Activated naive CD4-positive, alpha-beta T cell (primary cell): Measurements from ENCODE around the gene SMARCA1.
A peak's percentile ranks its signal among the peaks of the same experiment; 100 is the strongest.
"Not testable (repeated sequence)": the region's sequence is repeated elsewhere in the genome, so short reads cannot be mapped to it uniquely, and the experiment has no call there.

Experiments
- DNase-seq, 4 experiments: peaks; one replicate each; lab custom pipeline; 2025; lab: John Stamatoyannopoulos, UW

Gene SMARCA1, protein sequence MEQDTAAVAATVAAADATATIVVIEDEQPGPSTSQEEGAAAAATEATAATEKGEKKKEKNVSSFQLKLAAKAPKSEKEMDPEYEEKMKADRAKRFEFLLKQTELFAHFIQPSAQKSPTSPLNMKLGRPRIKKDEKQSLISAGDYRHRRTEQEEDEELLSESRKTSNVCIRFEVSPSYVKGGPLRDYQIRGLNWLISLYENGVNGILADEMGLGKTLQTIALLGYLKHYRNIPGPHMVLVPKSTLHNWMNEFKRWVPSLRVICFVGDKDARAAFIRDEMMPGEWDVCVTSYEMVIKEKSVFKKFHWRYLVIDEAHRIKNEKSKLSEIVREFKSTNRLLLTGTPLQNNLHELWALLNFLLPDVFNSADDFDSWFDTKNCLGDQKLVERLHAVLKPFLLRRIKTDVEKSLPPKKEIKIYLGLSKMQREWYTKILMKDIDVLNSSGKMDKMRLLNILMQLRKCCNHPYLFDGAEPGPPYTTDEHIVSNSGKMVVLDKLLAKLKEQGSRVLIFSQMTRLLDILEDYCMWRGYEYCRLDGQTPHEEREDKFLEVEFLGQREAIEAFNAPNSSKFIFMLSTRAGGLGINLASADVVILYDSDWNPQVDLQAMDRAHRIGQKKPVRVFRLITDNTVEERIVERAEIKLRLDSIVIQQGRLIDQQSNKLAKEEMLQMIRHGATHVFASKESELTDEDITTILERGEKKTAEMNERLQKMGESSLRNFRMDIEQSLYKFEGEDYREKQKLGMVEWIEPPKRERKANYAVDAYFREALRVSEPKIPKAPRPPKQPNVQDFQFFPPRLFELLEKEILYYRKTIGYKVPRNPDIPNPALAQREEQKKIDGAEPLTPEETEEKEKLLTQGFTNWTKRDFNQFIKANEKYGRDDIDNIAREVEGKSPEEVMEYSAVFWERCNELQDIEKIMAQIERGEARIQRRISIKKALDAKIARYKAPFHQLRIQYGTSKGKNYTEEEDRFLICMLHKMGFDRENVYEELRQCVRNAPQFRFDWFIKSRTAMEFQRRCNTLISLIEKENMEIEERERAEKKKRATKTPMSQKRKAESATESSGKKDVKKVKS

DNA sequence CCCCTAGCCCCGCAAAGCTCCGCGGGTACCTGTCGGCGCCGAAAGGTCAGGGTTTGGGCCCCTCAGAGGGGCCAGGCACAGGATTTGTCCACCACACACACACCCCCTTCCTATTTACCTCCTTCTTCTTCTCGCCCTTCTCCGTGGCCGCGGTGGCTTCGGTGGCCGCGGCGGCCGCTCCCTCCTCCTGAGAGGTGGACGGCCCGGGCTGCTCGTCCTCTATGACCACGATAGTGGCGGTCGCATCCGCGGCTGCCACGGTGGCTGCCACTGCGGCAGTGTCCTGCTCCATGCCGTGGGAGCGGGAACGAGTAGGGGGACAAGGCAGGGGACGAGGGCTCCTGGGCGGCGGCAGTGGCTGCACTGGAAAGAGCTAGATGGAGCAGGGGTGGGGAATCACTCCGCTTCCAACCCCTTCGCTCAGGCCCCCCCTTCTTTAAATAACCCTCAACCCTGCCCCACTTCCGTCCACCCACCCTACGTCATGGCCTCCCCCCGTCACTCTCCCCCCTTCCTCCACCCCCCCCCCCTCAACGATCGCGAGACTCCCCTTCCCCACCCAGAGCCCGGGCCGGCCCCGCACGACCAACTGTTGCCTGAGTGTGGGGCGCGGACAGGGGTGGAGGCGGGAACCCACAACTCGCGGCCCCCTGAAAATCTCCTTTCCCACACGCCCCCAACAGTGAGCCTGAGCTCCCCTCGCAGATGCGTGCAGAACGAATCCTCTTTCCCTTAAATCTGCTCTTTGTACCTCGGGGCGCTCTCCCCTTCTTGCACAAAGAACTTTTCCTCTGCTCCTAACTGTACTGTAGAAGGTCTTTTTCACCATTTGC lies at the start of gene SMARCA1:
SMARCA1 (minus strand) TSS at position 412 of the 833 bp plus-strand sequence; CDS start at position 292, 120 bp downstream.
- peak in 1 of 4 experiments; percentile 9 for DNase-seq

DNA sequence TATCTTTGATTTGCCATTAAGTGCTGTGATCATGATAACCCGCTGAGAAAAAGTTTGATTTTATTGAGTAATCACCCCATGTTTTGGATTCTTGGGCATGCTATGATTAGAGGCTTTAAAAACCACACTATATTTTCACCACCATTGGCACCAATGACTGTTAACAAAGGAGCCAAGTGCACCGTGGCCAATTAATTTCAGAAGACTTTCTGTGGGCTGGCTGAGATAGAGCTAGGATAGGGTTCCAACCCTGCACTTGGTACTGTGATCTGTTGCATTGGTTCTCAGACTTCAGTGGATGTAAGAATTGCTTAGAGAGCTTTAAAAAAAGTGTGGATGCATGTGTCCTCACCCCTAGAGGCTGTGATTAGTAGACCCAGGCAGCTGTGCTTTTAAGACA lies 49.1 kb upstream of the SMARCA1 start:
- no peak for DNase-seq

DNA sequence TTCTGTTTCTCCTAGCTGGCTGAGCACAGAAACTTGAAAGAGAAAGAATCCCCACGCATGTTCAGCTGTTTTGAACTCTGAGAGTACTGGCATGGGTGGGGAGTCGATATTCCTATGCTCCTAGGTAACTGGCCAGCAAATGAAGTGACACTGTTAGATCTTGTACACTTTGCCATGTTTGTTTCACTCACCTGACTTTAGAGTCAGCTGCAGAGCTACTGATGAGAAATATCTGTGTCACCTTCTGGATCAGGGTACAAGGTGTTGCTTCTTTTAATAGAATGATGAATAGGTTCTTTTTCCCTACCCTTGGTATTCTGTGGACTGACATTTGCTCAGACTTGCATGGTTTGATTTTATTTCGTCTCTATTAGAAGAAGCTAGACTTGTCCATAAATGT lies 45.1 kb upstream of the SMARCA1 start:
- no peak for DNase-seq

DNA sequence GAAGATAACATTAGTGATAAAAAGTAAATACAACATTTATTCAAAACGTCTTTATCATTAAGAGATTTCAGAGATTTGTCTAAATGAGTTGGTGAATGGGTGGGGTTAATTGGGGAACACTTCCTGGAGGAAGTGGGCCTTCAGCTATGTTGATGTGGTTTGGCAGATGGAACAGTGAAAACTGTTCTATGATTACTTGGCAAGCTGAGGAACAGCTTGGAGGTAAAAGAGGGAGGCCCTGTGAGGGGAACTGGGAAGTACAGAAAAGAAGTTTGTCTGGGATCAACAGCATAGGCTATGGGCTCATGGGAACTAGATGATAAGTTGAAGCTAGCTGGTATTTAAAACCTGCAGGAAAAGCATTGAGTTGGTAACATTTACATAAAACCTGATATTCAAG lies 42.8 kb upstream of the SMARCA1 start:
- no peak for DNase-seq

DNA sequence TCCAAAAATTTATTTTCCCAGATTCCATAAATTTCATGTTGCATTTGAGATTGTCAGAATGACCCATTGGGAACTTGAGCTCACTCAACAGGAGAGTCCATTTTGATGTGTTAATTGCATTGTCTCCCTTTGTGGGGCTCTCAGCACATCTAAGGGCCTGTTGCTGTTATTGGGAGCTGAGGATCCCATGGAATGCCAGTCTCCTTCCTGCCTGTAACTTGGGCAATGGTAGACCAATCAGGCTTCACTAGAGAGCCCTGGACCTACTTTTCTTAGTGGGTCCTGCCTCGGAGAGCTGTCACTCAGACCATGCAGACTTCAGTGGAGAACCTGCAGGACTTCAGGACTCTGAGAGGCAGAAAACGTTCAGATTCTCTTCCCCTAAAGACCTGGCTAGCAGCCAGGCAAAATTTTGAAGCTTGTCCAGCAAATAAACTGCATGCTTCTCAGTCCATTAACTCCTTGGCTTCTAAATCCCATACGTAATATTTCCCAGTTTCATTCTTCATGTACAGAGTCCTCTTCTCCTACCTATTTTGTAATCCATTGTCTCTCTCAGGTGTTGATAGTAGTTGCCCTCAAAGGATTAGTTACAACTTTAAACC lies 41.9 kb upstream of the SMARCA1 start:
- DNase-seq = no peak

DNA sequence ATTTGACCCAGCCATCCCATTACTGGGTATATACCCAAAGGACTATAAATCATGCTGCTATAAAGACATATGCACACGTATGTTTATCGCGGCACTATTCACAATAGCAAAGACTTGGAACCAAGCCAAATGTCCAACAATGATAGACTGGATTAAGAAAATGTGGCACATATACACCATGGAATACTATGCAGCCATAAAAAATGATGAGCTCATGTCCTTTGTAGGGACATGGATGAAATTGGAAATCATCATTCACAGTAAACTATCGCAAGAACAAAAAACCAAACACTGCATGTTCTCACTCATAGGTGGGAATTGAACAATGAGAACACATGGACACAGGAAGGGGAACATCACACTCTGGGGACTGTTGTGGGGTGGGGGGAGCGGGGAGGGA lies 41.1 kb upstream of the SMARCA1 start:
- not testable (repeated sequence) for DNase-seq

DNA sequence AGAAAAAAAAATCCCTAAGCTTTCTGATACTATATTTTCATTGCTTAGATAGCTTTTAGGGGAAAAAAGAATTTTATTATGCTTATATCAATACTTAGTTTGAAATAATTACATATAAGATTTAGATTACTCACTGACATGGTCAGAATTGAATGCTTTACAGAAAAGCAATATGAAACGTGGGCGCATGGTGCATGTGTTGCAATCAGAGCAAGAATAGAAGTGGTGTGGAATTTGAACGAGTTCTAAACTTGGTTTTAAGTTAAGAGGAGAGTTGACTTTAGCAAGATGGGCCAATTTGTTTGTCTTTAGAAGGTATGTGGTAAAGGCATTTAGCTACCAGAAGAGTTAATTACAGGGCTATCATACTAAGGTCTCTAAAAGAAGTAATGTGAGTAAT lies 38.2 kb upstream of the SMARCA1 start:
- no peak for DNase-seq

DNA sequence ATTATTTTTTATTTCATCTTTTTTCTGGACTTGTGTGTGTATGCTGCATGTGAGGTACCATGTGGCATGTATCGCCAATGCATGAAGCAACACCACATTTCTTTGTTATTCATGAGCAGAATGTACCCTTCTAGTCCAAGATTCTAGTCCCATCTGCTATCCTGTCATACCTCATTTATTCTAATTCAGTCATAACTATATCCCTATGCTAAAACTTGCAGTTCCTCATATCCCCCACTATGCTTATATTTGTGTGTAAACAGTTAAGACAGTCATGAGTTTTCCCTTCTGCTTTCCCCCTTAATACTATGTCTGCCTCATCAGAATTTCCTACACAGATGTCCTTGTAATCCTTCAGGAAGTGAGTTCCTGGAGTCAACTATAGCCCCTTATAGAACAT lies 36.5 kb upstream of the SMARCA1 start:
- no peak for DNase-seq

DNA sequence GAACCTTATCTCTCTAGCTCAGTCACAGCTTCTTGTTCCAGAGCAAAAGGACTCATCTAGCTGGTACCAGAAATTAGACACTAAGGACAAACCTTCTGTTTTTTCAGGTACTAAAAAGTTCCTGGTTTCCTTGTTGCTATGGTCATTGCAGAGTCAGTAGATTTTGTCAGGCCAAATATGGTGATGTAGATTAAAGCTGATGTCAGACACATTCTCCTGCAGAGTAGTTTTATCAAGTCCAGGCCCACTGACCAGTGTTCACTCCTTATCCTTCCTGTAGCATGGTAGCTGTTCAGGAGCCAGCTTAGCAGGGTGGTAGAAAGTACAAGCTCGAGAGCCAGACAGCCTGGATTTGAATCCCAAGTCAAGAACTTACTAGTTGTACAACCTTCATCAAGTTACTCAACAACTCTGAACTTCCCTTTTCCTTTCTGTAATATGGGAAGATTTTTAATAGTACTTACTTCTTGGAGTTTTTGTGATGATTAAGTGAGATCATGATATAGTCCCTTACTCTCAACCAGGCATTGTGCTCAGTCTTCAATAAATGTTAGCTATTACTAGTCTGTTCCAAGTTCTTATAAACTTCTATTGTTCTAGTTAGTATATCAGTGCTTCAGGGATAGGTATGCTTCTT lies 34.7 kb upstream of the SMARCA1 start:
- no peak for DNase-seq

DNA sequence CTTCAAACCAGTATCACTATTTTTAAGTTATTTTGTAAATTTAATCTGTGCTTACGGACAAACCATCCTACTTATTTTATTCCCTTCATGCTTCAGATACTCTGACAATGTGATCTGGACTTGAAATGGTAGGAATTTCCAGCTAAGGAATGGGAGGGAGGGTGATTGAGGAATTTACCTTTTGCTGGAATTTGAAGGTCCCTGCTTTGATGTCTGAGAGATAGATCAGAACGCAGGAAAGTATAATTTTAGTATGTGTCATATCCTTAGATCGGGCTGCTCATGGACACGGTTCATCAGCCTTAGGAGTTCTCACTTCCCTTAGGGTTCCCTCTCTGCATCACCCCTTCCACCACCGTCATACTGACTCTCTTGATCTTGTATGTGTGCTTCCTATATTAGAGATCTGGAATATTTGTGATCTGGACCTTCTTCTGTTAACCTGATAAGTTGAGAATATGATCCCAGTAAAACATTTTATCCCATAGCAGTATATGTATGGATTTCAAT lies 33.6 kb upstream of the SMARCA1 start:
- DNase-seq = no peak

DNA sequence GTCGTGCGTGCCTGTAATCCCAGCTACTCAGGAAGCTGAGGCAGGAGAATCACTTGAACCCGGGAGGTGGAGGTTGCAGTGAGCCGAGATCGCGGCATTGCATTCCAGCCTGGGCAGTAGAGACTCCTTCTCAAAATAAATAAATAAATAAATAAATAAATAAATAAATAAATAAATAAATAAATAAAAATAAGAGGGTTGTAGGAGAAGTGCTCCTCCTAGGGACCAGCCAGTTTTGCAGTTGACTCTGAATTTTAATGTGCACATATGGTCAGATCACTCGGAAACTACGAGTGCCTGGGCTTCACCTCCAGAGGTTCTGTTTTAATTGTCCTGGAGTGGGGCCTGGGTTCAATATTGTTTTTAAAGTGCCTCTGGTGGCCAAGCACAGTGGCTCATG lies 31.5 kb upstream of the SMARCA1 start:
- DNase-seq = not testable (repeated sequence)

DNA sequence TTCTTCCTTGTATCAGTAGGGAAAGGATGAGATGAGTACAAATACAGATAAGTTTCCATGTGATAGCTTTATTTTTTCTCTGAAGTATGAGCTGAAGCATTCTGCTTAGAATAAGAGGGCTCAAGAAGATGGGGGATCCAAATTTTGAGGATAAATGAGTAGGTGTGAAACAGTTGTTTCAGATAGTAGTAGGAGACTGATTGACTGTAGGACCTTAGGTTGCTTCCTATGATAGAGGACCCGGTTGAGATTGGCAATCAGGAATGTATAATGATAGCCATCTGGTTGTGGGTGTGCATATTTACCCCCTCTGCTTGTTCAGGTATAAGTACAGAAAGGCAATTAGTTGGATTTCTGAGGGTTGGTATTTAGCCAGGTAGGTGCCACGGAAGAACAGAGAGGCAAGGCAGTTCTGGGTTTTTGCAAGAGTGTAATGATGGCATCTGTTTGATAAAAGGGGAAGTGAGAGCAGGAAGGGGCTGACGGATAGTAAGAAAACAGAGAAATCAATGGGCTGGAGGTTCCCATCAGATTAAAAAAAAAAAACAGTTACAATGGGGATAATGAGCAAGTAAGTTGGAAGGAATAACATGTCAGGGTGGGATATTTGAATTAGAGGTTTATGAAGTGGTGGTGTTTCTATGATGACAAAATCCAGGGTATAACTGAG lies 30.5 kb upstream of the SMARCA1 start:
- DNase-seq = no peak

DNA sequence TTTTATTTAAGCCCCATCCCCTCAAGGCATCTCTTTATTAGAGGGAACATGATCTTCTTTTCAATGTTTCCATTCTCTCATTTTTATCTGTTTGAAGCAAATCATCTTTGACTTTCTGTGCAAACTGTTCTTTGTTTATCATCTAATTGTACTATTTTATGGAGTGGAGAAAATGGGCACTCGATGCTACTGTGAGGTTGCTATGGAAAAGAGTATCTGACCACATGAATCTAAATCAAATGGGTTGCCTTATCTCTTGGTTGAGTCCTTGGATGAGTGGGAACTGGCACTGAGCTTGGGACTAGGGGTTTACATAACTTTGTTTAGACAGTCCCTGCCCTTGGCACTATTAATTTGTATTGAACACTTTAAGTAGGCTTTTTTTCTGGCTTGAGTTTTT lies 25.8 kb upstream of the SMARCA1 start:
- DNase-seq = no peak

DNA sequence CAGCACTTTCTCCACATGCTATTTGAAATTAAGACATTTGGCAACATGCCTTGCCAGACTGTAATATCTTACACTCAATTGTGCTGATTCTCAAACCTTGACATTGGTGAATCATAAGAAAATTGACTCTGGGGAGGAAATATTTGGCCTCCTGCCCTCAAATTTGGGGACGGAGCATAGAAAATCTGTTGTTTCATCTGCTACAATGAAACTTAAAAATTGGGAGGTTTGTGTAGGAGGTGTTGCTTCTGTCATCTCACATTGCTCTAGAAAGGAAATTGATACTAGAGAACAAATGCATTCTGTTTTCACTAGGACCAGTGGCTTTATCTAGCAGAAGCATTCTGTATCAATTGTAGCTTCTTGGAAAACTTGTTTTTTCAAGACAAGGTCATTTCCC lies 22.1 kb upstream of the SMARCA1 start:
- no peak for DNase-seq

DNA sequence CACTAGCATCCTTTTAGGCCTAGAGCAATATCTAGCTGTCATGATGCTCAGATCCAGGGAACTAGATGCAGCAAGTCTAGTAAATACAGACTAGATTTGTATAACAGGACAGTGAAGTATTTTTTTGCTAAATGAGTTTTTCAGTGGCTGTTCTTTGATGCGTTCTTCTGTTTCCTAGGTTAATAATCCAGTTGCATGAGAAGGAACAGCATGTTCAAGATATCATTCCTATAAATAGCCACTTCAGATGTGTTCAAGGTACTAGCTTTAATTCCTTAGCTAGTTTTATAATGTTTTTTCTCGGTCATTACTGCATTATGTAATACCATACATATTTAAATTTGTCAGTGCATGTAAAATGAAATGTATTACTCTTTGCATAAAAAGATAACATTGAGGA lies 21.5 kb upstream of the SMARCA1 start:
- no peak for DNase-seq

DNA sequence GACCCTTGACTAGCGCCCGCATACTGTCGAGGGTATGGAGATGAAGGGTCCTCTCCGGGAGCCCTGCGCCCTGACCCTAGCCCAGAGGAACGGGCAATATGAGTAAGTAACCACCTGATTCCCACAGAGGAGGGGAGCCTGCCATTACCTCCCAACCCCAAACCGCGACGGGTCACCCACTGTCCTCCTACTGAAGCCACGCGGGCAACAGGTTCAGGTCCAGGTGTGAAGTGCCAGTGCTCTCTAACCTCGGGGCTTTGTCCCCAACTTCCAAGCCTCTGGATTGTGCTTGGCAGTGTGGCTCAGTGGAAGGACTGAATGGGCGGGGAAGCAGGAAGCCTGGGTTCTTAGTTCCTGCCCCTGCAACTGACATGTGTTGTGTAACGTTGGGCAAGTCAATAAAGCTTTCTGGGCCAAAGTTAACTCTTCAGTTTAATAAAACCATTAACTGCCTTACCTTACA lies 17.5 kb upstream of the SMARCA1 start:
- DNase-seq = no peak

DNA sequence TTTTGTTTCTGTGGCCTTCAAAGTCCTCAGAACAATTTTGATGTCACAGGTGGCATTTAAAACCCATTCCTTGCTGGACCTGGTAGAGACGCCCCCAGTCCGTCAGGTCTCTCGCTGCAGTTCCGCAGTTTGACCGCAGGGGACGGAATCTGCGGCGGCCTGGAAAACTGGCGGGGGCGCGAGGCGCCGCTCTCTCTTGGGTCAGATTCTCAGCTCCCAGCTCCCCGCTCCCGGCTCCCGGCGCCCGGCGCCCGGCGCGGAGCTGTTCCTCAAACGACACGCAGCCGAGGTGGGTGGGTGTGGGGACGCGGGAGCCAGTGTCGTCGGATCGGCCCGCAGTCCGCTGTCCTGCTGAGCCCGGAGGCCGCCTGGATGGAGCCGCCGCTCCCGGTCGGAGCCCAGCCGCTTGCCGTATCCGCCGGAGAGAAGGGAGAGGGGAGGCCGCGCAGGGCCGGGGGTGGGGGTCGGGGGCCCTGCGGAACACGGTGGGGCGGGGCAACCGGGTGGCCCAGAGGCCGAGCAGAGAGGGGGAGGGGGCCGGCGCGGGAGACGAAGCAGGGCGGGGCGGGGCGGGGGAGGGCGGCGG lies 16.9 kb upstream of the SMARCA1 start, which contains the start of gene OCRL:
OCRL (plus strand) TSS at position 192 of the 586 bp plus-strand sequence; CDS start at position 373, 181 bp downstream.
- peak in 3 of 4 experiments; percentile 1 to 23 (median 6) for DNase-seq

DNA sequence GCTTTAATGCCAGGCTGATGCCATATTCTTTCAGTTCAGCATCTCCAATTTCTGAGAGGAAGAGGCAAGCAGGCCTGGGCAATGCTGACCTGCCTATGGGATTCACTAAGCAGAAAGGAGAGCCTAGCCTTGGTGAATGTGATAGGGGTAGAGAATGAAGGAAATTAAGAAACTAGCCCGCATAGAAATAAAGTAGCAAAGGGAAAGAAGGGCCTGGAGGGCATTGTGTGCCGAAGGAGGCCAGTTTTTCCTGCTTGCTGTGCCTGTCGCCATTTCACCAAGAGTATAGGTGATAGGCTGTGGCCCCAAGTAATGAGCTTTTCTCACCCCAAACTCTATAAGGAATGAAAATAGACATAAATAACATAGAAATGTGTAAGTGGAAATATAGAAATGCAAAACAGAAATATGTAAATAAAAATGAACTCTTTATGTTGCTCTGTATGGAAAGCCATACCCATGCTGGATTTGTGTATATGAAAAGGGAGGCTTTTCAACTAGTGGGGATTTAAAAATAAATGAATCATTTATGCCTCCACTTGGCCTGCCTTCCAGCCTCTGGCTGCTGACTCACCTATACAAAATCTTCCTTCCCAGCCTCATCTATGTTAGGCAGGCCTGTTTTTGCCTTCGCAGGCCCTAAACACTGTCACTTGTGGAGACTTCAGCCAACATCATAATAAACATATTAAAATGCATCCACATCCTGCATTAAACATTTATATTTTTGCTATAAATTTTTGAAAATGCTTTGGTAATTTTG lies 11.7 kb upstream of the SMARCA1 start:
- no peak for DNase-seq

DNA sequence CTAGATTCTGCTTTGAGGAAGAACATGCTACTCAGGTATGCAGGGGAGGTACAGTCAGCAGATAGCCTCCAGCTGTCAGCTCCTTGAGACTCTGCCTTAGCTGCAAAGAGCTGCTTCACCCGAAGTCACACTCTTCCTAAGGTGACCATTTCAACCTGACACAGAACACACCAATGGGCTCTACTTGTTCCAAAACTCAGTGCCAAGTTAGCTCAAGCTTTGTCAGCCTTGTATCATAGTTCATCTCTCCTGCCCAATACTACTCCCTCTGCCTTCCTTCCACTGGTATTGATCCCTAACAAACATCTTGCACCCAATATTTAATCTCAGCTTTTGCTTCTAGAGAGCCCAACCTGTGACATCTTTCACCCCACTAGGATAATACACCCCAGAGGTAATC lies 7.8 kb upstream of the SMARCA1 start:
- no peak for DNase-seq
